Thymus (tissue), 11 donors: ENCODE measurements around the gene LNPK. TPM values are rescaled to one million over a fixed set of nuclear protein-coding genes. Genes with fewer than 3 reads are reported as not detected.
"Not testable (repeated sequence)": the region's sequence is repeated elsewhere in the genome, so short reads cannot be mapped to it uniquely, and the experiment has no call there.

Experiments used
- DNase-seq, 9 donors: peaks; one replicate each; pipeline ENCODE4 v3.0.0-alpha.2; 2013; ENCODE audit warnings: low spot score in 9 of 9, low read depth in 6 of 9, missing footprints in 1 of 9
- H3K27ac ChIP-seq, 2 donors: one replicate each; pipeline ENCODE4 v1.5.1; 2013; ENCODE audit warnings: control low read depth in 1 of 2, low read depth in 1 of 2, low read length in 1 of 2, mild to moderate bottlenecking in 1 of 2, moderate library complexity in 1 of 2
- H3K27me3 ChIP-seq, 2 donors: one replicate each; pipeline ENCODE4 v1.5.1; 2013; ENCODE audit warnings: low read length in 1 of 2; ENCODE audit not compliant: control insufficient read depth in 2 of 2, insufficient read depth in 1 of 2
- H3K36me3 ChIP-seq, 2 donors: one replicate each; pipeline ENCODE4 v1.5.1; 2013; ENCODE audit warnings: low read length in 1 of 2, mild to moderate bottlenecking in 1 of 2, moderate library complexity in 1 of 2; ENCODE audit not compliant: control insufficient read depth in 2 of 2, insufficient read depth in 2 of 2
- H3K4me1 ChIP-seq, 2 donors: one replicate each; pipeline ENCODE4 v1.5.1; 2013; ENCODE audit warnings: low read length in 2 of 2; ENCODE audit not compliant: control insufficient read depth in 2 of 2, insufficient read depth in 2 of 2
- H3K4me3 ChIP-seq, 2 donors: one replicate each; pipeline ENCODE4 v1.5.1; 2013; ENCODE audit warnings: low read length in 2 of 2, control low read depth in 1 of 2, mild to moderate bottlenecking in 1 of 2
- H3K9me3 ChIP-seq, 2 donors: one replicate each; pipeline ENCODE4 v1.5.1; 2013; ENCODE audit warnings: low read length in 1 of 2, mild to moderate bottlenecking in 1 of 2; ENCODE audit not compliant: control insufficient read depth in 2 of 2, insufficient read depth in 1 of 2
- WGBS: extraction: QIAGEN DNeasy Blood & Tissue Kit; methylation state at CpG from one replicate; pipeline ENCODE4 v1.1.7; 2013; 5-methylcytosine and 5-hydroxymethylcytosine counted together
- polyA plus RNA-seq: library from polyadenylated mRNA; stranded (reverse); fragments of 200-250 nt; gene quantifications from one replicate; pipeline ENCODE4 v1.2.3, GENCODE V29; 2013
- total RNA-seq: library from RNA; stranded (reverse); fragments of 120-200 nt; gene quantifications from one replicate; pipeline ENCODE4 v1.2.4, GENCODE V29; 2013
- donor health status: healthy.

LNPK gene
- total and polyA plus RNA-seq, 2 donors = 9.1 to 23.5 TPM

DNA sequence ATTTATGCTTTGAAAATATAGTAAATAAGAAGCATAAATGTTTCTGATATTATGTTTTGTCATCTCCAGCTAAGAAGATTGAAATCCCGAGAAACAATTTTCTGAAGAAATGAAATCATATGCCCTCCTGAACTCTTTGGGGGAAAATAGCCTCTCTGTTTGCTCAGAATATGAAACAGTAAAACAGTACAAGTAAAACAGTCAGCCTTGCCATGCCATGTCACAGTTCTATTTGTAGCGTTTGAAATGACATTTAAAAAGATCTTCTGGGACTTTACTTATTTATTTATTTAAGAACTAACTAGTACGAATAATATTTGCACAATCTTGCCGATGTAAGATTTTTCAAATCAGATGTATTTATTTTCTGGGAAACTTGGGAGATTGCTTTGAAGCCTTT lies 98.0 kb downstream of the LNPK start:
- Histone ChIP-seq H3K36me3 (no peaks in the 10 kb centered on the region), H3K27me3 (no peaks in the 10 kb centered on the region), H3K4me1 (no peaks in the 10 kb centered on the region), H3K27ac (no peak overlapping the region), H3K9me3 (no peaks in the 10 kb centered on the region), H3K4me3 (no peak overlapping the region)
- no peak for DNase-seq
- 98% methylated on average over 4 of the region's 4 CpGs for WGBS

DNA sequence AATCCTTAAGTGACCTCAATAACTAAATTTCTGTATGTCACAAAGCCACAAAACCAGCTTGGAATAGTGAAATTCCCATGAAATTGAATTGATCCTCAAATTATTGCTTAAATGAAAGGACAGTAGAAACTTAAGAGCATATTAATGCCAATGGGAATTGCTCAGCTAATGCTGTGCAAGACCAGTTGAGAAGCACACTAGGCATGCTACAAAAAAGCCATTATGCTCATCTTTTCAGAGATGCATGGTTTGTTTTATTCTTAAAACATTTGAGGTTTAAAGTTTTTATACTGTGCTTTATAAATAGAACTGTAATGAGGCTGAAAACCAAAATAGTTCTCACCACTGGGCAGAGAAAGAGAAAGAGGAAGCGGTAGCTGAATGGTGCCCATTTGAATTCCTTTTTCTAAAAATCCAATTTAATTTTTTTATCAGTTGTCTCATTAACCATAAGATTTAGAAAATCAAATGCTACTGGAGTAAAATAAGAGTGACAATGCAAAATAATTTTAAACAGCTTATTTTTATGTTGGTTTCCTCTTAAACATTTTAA lies 98.6 kb downstream of the LNPK start:
- no peak for DNase-seq
- WGBS = 15% methylated on average over 1 of the region's 1 CpG
- H3K27ac ChIP-seq = no peak overlapping the region

DNA sequence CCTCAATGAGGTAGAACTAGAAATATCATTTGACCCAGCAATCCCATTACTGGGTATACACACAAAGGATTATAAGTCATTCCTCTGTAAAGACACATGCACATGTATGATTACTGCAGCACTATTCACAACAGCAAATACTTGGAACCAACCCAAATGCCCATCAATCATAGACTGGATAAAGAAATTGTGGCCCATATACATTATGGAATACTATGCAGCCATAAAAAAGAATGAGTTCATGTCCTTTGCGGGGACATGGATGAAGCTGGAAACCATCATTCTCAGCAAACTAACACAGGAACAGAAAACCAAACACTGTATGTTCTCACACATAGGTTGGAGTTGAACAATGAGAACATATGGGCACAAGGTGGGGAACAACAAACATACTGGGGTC lies 106.1 kb downstream of the LNPK start:
- not testable (repeated sequence) for H3K27me3 ChIP-seq, DNase-seq, H3K4me1 ChIP-seq, H3K27ac ChIP-seq, H3K9me3 ChIP-seq, H3K4me3 ChIP-seq, H3K36me3 ChIP-seq
- 100% methylated on average over 1 of the region's 1 CpG for WGBS

More for the DNA sequence above, 98.6 kb downstream of the LNPK start:
- H3K4me3 ChIP-seq = no peak overlapping the region
- H3K9me3 ChIP-seq = no peaks in the 10 kb centered on the region
- H3K4me1 ChIP-seq = no peaks in the 10 kb centered on the region
- no peaks in the 10 kb centered on the region for H3K27me3 ChIP-seq
- H3K36me3 ChIP-seq = no peaks in the 10 kb centered on the region

DNA sequence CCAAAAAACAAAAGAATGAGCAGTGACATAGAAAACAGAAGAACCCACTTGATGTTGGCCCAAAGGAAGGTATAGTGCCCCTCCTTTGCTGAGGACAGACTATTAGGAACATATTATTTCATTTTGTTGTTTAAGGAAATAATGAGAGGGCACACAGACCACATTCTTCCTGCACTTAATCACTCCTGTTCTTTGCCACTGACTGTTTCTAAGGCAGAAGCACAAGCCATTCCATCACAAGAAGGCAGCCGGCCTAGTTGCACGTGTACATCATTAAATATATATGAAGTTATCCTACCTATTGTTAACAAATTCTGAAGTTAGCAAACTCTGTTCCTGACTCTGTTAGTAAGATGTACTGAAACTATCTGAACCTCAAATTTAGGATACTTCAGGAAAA lies 110.0 kb downstream of the LNPK start:
- 61% methylated on average over 2 of the region's 2 CpGs for WGBS
- DNase-seq = no peak
- Histone ChIP-seq H3K27ac (no peak overlapping the region), H3K4me1 (no peaks in the 10 kb centered on the region), H3K4me3 (no peak overlapping the region), H3K27me3 (no peaks in the 10 kb centered on the region), H3K36me3 (no peaks in the 10 kb centered on the region), H3K9me3 (no peaks in the 10 kb centered on the region)

DNA sequence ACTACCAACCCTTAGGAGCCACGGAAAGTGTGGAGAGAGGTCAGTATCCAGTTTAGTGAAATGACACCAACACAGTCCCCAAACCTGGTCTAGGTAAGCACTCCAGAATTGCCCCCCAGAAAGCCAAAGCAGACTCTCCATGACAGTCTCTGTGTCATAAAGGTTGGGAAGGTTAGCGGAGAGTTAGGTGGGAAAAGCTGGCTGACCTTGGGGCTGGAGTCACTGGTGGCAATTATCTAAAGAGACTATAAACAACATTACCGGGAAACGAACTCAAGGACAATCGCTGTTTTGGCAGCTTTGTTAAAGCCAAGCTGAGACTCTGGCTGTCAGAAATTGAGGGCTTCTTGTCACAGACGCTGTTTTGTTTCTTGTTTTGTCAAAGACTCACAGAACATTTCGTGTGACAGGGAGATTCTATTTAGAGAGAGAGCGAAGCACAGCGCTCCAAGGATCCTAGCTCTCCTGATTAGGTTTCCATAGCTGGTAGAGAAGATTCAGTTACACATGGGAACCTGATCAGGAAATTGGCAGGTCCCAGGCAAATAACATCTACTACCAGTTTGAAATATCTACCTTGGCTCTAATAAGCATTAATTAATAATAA lies 111.3 kb downstream of the LNPK start:
- no peaks in the 10 kb centered on the region for H3K36me3 ChIP-seq
- 93% methylated on average over 9 of the region's 9 CpGs for whole genome bisulfite sequencing
- H3K4me1 ChIP-seq = no peaks in the 10 kb centered on the region
- no peak for DNase-seq
- no peaks in the 10 kb centered on the region for H3K9me3 ChIP-seq
- H3K27me3 ChIP-seq = no peaks in the 10 kb centered on the region
- no peak overlapping the region for H3K4me3 ChIP-seq
- H3K27ac ChIP-seq = no peak overlapping the region

DNA sequence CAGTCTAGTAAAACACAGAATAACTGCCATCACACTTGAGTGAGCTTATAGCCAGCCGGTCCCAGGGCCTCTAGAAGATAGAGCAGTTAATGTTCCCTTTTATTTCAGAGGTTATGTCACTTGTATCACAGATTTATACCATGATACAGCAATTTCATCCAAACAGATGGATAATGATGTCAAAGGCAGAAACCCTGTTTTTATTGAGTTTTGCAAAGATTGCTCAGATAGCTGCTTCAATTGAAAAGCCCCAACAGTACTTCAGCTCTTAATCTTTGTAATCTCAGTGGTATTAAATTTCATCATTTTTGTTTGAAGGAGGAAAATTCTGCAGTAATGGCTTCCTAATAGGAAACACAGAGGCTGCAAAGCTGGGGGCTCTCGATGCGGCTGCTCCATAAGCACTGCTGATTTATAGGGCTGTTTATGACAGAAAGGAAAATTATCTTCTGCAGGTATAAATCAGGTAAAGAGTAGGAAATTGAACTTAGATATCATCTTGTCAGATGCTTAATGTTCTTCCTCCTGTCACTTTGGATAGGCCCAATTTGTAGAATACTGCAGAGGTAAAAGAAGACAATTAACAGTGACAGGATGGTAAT lies 112.3 kb downstream of the LNPK start:
- H3K27me3 ChIP-seq = no peaks in the 10 kb centered on the region
- H3K4me3 ChIP-seq = no peak overlapping the region
- H3K9me3 ChIP-seq = no peaks in the 10 kb centered on the region
- H3K27ac ChIP-seq = no peak overlapping the region
- no peaks in the 10 kb centered on the region for H3K4me1 ChIP-seq
- DNase-seq = no peak
- 73% methylated on average over 3 of the region's 3 CpGs for WGBS
- H3K36me3 ChIP-seq = no peaks in the 10 kb centered on the region

DNA sequence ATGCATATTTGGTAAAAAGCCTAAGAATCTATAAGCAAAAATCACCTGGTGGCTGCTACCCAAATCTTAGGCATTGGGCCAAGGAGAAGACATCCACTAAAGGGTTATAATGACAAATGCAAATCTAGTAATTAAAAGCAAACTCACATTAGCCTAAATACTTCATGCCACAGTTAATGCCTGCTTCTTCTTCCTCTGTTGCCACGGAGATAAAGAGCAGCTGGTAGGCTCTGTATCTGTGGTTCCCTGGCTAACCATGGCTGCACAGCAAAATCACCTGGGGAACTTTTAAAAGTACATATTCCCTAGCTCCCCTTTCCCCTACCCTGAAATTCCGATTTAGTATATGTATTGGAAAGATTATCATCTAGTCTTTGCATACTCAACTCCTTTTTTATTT lies 114.3 kb downstream of the LNPK start:
- DNase-seq = no peak
- Histone ChIP-seq H3K4me1 (no peaks in the 10 kb centered on the region), H3K4me3 (no peak overlapping the region), H3K27me3 (peaks cover 0 to 4% of the 10 kb centered on the region in 2 donors), H3K27ac (no peak overlapping the region), H3K9me3 (no peaks in the 10 kb centered on the region), H3K36me3 (no peaks in the 10 kb centered on the region)
- WGBS = 89% methylated on average over 2 of the region's 2 CpGs

DNA sequence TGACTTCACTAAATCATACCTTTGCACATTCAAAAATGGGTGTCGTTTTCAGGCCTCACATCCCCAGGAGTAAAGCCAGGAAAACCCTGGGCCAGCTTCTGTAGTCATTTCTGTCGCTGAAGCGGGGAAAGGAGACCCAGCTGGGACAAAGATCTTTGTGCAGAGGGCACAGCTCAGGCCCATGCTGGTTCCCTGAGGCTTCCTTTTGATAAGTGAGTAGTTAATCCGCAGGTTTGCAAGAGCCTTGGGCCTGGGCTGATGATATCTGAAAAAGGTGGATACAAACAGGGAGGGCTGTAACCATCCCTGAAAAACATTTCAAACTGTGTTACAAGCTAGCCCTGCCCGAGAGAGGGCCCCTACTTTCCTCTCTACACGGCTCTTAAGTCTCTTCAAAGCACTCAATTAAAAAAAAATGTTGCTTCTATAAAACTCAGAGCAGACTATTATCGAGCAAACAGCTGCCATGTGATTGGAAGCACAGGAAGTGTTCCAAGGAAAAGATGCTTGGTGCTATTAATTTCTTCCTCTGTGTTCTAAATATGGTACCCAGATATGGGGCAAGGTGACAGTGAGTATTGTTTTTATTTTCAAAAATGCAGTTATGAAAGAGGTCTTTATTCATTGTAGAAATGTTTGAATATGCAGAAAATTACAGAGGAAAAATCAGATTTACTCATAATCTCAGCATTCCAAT lies 117.2 kb downstream of the LNPK start:
- Histone ChIP-seq H3K4me1 (no peaks in the 10 kb centered on the region), H3K4me3 (no peak overlapping the region), H3K9me3 (no peaks in the 10 kb centered on the region), H3K36me3 (no peaks in the 10 kb centered on the region), H3K27ac (no peak overlapping the region), H3K27me3 (peaks cover 0 to 4% of the 10 kb centered on the region in 2 donors)
- DNase-seq = no peak
- 88% methylated on average over 7 of the region's 7 CpGs for WGBS

DNA sequence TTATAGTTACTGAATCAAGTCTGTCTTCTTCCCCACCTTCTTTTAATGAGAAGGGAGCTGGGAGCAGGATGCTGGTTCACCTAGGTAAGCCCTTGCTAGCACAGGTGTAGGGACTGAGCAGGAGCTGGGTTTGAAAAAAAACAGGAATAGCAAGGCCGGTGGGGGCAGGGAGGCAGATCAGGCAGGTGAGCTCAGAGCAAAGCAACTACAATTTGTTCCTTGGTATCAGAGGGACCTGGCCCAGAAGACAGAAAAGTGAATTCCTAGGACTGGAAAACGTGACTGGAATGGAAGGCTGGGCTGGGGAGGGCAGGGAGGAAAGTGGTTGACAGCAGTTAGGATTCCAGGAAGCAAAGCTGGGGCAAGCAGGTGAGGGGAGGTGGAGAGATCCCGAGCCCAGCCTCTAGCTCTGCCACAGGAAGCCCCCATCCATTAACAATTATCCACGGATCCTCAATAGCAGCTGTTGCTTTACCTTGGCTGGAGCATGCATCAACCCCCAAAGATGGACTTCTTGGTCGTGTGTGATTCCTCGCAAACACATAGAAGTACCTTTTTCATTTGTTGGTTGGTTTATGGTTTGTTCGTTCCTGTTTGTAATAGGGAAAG lies 118.4 kb downstream of the LNPK start:
- no peak overlapping the region for H3K4me3 ChIP-seq
- 83% methylated on average over 7 of the region's 7 CpGs for WGBS
- H3K36me3 ChIP-seq = no peaks in the 10 kb centered on the region
- H3K27me3 ChIP-seq = peaks cover 0 to 4% of the 10 kb centered on the region in 2 donors
- H3K4me1 ChIP-seq = no peaks in the 10 kb centered on the region
- no peak for DNase-seq
- no peak overlapping the region for H3K27ac ChIP-seq
- H3K9me3 ChIP-seq = no peaks in the 10 kb centered on the region
